Glutamatergic neuron (in vitro differentiated cells): ENCODE results near the gene ARHGAP23. TPM values are rescaled to one million over a fixed set of nuclear protein-coding genes. Genes with fewer than 3 reads are reported as not detected.
A peak's percentile ranks its signal among the peaks of the same experiment; 100 is the strongest.

Experiments used
- DNase-seq: peaks from one replicate; pipeline ENCODE4 v3.0.0; 2022
- H3K27ac Mint-ChIP-seq: one replicate; pipeline ENCODE4 v1.8.0; 2020; ENCODE audit warnings: mild to moderate bottlenecking, mixed read lengths, inconsistent platforms; ENCODE audit not compliant: unreplicated experiment
- H3K27me3 Mint-ChIP-seq: one replicate; pipeline ENCODE4 v1.8.0; 2020; ENCODE audit warnings: mild to moderate bottlenecking, moderate library complexity, mixed read lengths, inconsistent platforms; ENCODE audit not compliant: unreplicated experiment
- H3K36me3 Mint-ChIP-seq: one replicate; pipeline ENCODE4 v1.8.0; 2020; ENCODE audit warnings: mild to moderate bottlenecking, mixed read lengths, inconsistent platforms; ENCODE audit not compliant: unreplicated experiment
- H3K4me1 Mint-ChIP-seq: one replicate; pipeline ENCODE4 v1.8.0; 2020; ENCODE audit warnings: mild to moderate bottlenecking, low read depth, mixed read lengths, inconsistent platforms; ENCODE audit not compliant: unreplicated experiment
- H3K4me3 Mint-ChIP-seq: one replicate; pipeline ENCODE4 v1.8.0; 2020; ENCODE audit warnings: mild to moderate bottlenecking, mixed read lengths, inconsistent platforms; ENCODE audit not compliant: unreplicated experiment
- H3K9me3 Mint-ChIP-seq: one replicate; pipeline ENCODE4 v1.8.0; 2020; ENCODE audit warnings: mild to moderate bottlenecking, moderate library complexity, mixed read lengths, inconsistent platforms; ENCODE audit not compliant: unreplicated experiment
- total RNA-seq: library from RNA; stranded (reverse); fragmentation: NEBNext Ultra II Directional; extraction: Animal tissue kit (Norgen Biotek cat#: 25700); gene quantifications from one replicate; pipeline ENCODE4 v1.2.1, GENCODE V29; 2021; ENCODE audit not compliant: unreplicated experiment
- TF ChIP-seq, protein P1 (sequence below): fragments of 200-600 bp; sonication (generic); IDR thresholded peaks from one replicate; pipeline ENCODE4 v1.5.0; 2021; ENCODE audit not compliant: partially characterized antibody, unreplicated experiment

Gene ARHGAP23
- total RNA-seq, 1 donor from 2014 or later, result 23.6 TPM

DNA sequence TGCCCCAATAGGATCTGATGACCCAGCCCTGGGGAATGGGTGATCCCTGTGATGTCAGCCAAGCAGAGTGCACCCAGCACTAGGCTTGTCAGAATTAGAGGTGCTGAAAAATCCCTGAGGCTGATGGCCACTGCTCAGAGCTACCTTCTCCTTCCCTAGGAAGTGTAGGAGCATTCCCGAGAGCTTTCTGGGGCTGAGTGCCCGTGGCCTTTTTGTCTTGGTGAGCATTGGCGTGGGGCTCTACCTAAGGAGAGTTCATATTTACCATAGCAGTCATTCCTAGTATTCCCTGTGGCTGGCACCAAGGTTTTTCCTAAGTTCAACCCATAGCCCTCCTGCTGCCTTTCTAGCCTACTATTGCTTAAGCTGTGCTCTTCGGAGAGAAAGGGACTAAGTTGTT, 22.6 kb upstream of the ARHGAP23 start:
- H3K27me3 Mint-ChIP-seq, result no peaks in the 10 kb centered on the region
- H3K4me1 Mint-ChIP-seq, result peaks cover 10% of the 10 kb centered on the region
- H3K27ac Mint-ChIP-seq, result no peak overlapping the region
- peaks cover 2% of the 10 kb centered on the region for H3K9me3 Mint-ChIP-seq
- TF ChIP-seq, protein P1, sequence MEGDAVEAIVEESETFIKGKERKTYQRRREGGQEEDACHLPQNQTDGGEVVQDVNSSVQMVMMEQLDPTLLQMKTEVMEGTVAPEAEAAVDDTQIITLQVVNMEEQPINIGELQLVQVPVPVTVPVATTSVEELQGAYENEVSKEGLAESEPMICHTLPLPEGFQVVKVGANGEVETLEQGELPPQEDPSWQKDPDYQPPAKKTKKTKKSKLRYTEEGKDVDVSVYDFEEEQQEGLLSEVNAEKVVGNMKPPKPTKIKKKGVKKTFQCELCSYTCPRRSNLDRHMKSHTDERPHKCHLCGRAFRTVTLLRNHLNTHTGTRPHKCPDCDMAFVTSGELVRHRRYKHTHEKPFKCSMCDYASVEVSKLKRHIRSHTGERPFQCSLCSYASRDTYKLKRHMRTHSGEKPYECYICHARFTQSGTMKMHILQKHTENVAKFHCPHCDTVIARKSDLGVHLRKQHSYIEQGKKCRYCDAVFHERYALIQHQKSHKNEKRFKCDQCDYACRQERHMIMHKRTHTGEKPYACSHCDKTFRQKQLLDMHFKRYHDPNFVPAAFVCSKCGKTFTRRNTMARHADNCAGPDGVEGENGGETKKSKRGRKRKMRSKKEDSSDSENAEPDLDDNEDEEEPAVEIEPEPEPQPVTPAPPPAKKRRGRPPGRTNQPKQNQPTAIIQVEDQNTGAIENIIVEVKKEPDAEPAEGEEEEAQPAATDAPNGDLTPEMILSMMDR, result no peak
- no peak for DNase-seq
- H3K36me3 Mint-ChIP-seq, result no peaks in the 10 kb centered on the region
- no peak overlapping the region for H3K4me3 Mint-ChIP-seq

DNA sequence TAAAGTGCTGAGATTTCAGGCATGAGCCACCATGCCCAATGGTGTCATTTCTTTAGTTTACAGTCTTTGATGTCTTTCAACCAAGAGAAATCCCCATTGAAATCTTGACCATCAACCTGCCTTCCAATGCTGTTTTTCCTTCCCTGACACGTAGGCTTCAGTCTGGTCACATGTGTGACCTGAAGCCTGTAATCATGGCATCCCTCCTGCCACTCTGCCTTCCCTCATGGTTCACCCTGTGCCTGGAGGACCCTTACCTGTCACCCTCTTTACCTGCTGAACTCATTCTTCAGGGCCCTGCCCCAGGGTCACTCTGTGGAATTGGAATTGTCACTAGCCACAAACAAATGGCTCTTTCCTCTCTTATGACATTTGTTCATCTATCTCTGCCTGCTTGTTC, 18.1 kb upstream of the ARHGAP23 start:
- Mint-ChIP-seq H3K36me3 (no peaks in the 10 kb centered on the region), H3K9me3 (no peaks in the 10 kb centered on the region), H3K4me3 (no peak overlapping the region), H3K4me1 (peaks cover 4% of the 10 kb centered on the region), H3K27ac (no peak overlapping the region), H3K27me3 (peaks cover 3% of the 10 kb centered on the region)
- DNase-seq, result no peak
- TF ChIP-seq, protein P1, result no peak

DNA sequence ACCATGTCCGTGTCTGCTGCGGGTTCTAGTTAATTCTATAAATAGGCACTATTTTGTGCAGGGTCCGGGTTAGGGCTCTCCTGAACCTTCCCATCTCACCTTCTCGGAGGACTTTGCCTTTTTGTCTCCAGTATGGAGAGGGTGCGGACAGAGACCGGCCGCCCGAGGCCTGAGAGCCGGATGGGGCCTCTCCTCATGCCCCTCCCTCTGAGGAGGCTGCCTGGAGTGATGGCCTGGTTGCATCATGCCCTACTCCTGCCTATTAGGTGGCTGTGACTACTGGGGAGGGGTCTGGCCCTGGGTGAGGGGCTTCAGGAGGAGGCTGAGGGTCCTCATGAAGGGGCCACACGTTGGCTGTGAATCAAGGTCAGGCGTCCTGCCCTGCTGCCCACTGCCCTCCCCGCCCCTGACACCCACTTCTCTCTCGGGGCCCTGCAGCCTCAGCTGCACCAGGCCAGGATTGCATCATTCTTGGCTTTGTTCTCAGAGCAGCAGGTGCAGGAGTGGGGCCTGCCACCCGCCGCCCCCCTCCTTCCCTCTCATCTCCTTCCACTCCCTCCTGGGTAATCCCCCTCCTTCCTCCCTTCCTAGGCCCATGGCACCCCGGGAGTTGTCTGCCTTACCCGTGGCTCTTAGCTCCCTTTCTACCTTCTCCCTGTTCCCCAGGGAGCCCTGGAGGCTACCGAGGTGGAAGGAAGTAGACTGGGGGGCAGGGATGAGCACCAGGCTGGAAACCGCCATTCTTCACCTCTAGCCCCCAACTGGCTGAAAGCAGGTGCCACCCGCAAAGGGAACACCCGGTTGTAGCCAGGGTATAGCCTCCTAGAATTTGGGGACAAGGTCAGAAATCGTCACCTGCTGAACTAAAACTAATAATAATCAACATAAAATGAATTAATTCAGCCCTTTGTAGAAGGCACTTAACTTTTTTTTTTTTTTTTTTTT, 12.7 kb upstream of the ARHGAP23 start:
- Mint-ChIP-seq H3K4me1 (peaks cover 7% of the 10 kb centered on the region), H3K9me3 (peaks cover 1% of the 10 kb centered on the region), H3K27me3 (peaks cover 11% of the 10 kb centered on the region), H3K4me3 (peak overlapping the region; percentile 84), H3K27ac (peak overlapping the region; percentile 97), H3K36me3 (no peaks in the 10 kb centered on the region)
- TF ChIP-seq, protein P1, result no peak
- DNase-seq, result peak; percentile 73

DNA sequence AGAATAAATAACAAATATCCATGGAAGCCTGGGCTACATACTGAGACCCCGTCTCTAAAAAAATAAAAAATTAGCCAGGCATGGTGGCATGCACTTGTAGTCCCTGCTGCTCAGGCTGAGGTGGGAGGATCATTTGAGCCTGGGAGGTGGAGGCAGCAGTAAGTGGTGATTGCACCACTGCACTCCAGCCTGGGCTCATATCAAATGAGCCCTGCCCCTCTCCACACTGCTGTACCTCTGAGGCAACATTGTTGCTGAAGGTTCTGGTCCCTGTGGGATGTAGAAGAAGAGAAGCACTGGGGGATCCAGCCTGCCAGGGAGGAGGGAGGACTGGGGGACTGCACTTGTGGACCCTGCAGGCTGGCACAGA, 11.4 kb upstream of the ARHGAP23 start:
- Mint-ChIP-seq H3K27me3 (peaks cover 10% of the 10 kb centered on the region), H3K4me1 (peaks cover 6% of the 10 kb centered on the region), H3K36me3 (no peaks in the 10 kb centered on the region), H3K27ac (no peak overlapping the region), H3K9me3 (peaks cover 1% of the 10 kb centered on the region), H3K4me3 (no peak overlapping the region)
- no peak for DNase-seq
- TF ChIP-seq, protein P1, result no peak

DNA sequence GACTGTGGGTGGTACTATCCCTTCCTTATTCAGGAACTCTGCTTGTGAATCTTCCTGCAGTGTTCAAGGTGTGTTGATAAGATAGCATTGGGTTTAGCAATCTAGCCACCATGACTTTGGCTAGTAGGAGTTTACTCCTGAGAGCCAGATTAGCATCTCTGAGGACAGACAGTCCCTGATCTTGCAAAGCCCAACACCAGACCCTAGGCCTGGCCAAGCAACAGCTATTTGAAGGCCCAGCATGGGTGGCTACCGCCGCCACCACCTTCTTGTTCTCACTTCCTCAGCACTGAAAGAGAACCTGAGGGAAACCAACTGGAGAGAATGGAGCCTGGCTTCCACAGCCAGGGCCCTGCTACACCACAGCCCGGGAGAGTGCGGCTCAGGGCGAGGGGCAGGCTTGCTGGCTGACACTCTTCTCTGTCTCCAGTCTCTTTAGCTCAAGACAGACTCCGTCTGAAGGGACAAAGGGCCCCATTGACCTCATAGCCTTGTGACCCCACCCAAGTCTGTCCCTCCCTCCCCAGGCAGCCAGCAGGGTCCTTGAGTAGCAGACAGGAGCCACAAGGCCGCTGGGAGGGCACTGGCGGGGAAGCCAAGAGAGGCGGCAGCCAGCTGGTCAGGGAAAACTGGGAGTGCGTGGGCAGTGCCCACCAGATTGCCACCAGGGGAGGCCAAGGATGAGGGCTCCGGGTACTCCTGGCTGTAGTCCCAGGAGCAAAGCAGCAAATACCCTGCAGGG, 10.9 kb upstream of the ARHGAP23 start:
- no peak for DNase-seq
- Mint-ChIP-seq H3K4me1 (peaks cover 10% of the 10 kb centered on the region), H3K9me3 (peaks cover 1% of the 10 kb centered on the region), H3K27me3 (peaks cover 13% of the 10 kb centered on the region), H3K36me3 (no peaks in the 10 kb centered on the region), H3K27ac (no peak overlapping the region), H3K4me3 (no peak overlapping the region)
- TF ChIP-seq, protein P1, result no peak
